ENCODE measurements around the gene LRRC74B.

The LRRC74B gene

DNA sequence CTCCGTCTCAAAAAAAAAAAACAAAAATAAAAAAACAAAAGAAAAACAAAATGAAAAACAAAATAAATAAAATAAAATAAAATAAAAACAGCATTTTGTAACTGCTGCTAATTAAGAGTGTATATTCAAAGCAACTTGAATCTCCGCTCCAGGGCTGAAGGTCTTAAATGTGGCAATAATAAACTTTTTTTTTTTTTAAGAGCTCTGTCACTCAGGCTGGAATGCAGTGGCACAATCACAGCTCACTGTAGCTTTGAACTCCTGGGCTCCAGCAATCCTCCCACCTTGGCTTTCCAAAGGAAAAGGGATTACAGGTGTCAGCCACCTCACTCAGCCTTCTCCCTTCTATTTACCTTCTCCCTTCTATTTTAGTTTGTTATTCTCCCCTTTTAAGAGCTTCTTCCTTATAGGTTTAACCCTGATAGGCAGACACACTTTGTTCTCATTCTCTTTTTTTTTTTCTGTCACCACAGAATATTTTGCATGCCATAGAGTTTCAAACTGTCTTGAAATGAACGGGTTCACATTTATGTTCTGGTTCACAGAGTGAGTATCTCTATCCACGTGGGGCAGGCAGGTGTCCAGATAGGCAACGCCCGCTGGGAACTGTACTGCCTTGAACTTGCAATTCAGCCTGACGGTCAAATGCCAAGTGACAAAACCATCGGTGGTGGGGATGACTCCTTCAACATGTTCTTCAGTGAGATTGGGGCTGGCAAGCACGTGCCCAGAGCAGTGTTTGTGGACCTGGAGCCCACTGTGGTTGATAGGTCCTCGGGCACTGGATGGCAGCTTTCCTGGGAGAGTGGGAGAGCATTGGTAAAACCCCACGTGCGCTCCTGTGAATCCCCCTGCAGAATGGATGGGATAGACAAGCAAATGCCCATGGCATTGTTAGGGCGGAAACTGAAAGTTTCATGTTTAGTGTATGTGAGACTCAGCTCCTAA, 19.4 kb downstream of the LRRC74B start:
- in situ Hi-C loops (cut with HindIII; ENCODE audit: low sequenced_read_pairs): no loop called here
- no peak for DNase-seq (ENCODE audit: low read depth)
- no peak overlapping the region for H3K4me3 ChIP-seq (ENCODE audit: low read depth, low read length)
- TF ChIP-seq, protein P1, sequence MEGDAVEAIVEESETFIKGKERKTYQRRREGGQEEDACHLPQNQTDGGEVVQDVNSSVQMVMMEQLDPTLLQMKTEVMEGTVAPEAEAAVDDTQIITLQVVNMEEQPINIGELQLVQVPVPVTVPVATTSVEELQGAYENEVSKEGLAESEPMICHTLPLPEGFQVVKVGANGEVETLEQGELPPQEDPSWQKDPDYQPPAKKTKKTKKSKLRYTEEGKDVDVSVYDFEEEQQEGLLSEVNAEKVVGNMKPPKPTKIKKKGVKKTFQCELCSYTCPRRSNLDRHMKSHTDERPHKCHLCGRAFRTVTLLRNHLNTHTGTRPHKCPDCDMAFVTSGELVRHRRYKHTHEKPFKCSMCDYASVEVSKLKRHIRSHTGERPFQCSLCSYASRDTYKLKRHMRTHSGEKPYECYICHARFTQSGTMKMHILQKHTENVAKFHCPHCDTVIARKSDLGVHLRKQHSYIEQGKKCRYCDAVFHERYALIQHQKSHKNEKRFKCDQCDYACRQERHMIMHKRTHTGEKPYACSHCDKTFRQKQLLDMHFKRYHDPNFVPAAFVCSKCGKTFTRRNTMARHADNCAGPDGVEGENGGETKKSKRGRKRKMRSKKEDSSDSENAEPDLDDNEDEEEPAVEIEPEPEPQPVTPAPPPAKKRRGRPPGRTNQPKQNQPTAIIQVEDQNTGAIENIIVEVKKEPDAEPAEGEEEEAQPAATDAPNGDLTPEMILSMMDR (IDR thresholded peaks at IDR 0.05; ENCODE audit: low read depth, low read length, missing control alignments): no peak

DNA sequence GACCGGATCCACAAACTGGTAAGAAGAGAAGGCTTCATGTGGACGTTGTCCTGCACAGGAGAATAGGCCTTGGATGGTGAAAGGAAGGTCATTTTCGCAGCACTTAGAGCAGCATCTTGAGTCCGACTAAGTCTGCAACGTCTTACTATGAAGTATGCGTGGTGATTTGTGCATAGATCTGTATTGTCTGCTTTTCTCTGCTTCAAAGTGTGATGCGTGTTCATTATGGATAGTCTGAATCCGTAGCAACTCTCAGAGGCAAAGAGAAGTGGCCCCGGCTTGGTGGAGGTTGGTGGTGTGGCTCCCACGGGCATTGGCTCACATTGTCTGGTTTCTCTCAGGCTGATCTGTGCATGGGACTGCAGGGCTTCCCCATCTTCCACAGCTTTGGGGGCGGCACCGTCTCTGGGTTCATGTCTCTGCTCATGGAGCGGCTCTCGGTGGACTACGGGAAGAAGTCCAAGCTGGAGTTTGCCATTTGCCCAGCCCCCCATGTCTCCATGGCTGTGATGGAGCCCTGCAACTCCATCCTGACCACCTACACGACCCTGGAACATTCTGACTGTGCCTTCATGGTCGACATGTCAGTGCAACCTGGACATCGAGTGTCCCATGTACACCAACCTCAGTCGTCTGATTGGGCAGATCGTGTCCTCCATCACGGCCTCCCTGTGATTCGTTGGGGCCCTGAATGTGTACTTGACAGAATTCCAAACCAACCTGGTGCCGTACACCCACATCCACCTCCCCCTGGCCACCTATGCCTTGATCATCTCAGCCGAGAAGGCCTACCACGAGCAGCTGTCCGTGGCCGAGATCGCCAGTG, 21.5 kb downstream of the LRRC74B start:
- in situ Hi-C loops (cut with HindIII; ENCODE audit: low sequenced_read_pairs): no loop called here
- no peak overlapping the region for H3K4me3 ChIP-seq (ENCODE audit: low read depth, low read length)
- DNase-seq (ENCODE audit: low read depth): no peak
- TF ChIP-seq, protein P1 (IDR thresholded peaks at IDR 0.05; ENCODE audit: low read depth, low read length, missing control alignments): no peak

DNA sequence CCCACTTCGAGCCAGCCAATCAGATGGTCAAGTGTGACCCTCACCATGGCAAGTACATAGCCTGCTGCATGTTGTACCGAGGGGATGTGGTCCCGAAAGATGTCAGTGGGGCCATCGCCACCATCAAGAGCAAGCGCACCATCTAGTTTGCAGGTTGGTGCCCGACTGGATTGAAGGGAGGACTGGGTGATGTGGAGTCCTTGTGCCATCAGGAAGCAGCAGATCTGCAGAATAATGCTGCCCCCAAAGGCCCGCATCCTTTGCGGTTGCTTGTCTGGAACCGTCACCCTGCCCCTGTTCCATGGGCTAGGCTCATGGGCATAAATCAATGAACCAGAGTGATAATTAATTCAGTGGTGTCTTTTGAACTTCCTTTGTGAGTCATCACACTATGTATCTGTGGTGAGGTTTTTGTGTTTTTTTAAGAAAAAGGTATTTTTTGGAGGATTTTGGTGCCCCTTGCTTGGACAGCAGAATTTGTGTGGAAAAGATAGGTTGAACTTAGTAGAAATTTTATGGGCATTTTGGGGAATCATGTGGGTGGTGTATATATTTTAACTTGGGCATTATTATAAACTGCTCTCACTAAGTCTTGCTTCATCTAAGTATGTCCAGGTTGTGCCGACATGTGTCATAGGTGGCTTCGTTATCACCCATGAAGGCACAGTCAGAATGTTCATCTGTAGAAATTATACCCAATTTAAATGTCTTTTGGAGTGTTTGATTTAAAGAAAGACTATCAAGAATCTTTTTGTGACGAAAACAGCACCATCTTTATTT, 22.3 kb downstream of the LRRC74B start:
- DNase-seq (ENCODE audit: low read depth): no peak
- TF ChIP-seq, protein P1 (IDR thresholded peaks at IDR 0.05; ENCODE audit: low read depth, low read length, missing control alignments): no peak
- in situ Hi-C loops (cut with HindIII; ENCODE audit: low sequenced_read_pairs): no loop called here
- no peak overlapping the region for H3K4me3 ChIP-seq (ENCODE audit: low read depth, low read length)

DNA sequence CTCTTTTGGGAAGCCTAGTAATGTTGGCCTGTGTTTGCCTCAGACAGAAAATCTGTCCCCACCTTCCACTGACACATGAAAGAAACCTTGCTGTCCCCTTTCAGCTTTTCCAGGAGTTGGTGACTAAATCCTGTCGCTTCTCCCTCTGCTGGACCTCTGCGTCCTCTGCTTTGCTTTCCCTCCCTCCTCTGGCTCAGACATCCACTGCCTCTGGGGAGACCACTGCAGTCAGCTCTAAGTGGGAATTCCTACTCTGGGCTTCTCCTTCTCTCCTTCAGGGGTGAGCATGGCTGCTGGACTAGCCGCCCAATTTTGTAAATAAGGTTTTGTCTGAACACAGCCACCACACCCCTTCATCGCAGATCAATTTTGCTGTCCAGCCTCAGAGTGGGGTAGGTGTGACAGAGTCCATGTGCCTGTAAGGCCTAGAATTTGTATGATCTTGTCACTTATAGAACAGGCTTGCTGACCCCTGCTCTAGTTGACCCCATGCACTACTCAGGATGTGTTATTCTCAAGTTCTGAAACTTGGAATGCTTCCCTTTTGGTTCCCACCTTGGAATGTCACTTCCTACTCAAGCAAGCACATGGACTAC, 23.0 kb downstream of the LRRC74B start:
- DNase-seq (ENCODE audit: low read depth): no peak
- H3K4me3 ChIP-seq (ENCODE audit: low read depth, low read length): no peak overlapping the region
- in situ Hi-C loops (cut with HindIII; ENCODE audit: low sequenced_read_pairs): no loop called here
- TF ChIP-seq, protein P1 (IDR thresholded peaks at IDR 0.05; ENCODE audit: low read depth, low read length, missing control alignments): no peak

DNA sequence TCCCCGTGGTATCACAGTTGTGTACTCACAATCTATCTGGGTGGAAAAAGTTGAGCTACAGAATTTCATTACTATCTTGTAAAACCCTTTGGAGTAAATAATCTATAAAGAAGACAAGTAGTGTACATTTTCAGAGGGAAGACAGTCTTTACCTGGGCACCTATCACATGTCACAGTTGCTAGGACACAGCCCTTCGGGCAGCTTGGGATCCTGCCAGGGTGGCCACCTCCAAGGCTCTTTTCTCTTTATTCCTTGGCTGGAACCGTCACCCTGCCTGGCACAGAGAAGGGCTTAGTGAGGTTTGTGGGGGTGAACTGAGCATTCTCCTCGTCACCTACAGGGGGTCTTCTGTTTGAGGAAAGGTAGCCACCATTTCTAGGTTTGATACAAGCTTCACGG, 23.6 kb downstream of the LRRC74B start:
- in situ Hi-C loops (cut with HindIII; ENCODE audit: low sequenced_read_pairs): no loop called here
- TF ChIP-seq, protein P1 (IDR thresholded peaks at IDR 0.05; ENCODE audit: low read depth, low read length, missing control alignments): no peak
- no peak overlapping the region for H3K4me3 ChIP-seq (ENCODE audit: low read depth, low read length)
- no peak for DNase-seq (ENCODE audit: low read depth)
